Stimulated activated CD8-positive, alpha-beta memory T cell treated with anti-CD3 and anti-CD28 coated beads, Interleukin-4, amount 100 ng/mL, for 4 hours (primary cell): ENCODE data around the gene RIPK1.

Experiments used
- DNase-seq, 2 donors: peaks; one replicate each; pipeline ENCODE4 v3.0.0-alpha.2; 2020; ENCODE audit warnings: low read depth in 2 of 2, low spot score in 1 of 2

The RIPK1 gene

DNA sequence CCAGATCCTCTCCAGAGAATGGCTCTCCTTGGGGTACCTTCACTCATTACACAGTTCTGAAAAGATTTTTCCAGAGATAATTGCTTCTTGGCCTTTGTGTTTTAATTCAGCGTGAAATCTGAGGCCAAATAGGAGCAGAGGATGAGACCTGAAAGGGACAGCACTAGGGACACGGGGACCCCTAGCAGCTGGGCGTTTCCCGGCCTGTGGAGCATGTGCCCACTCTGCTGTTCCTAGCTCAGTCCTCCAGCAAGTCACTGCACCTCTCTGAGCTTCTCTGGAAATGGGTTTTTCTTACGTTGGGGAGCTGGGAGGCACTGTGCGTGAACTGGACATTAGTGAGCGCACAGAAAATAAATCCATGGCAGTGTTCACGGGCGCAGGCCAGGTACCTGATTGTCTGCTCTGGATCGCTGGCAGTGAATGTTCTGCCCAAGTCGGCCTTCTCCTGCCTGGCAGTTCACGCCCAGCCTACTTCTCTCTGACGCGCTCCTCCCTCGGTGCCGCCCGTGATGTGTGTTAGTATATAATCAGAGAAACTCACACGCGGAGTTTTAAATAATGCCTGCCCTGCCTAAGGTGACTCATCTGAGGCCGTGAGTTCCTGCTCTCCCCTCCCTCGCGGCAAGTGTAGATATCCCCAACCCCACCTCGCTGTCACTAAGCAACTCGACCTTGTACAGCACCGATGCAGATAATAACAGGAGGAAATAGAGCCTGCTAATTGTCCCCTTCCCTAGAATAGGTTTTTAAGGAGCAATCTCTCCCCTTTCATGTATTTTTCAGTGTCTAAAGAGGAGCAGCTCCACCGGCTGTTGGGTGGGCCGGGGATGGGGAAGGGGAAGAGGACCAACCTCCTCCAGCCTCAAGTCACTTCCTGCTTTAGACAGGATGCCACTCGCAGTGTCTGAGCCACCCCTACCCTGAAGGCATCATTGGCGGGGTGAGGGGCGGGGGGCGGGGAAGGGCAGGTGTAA, 91.8 kb downstream of the RIPK1 start:
- DNase-seq = peak; percentile 46 to 51

GRCh38 chr6:3162067-3162497, 93.8 kb downstream of the RIPK1 start:
- DNase-seq = no peak

GRCh38 chr6:3162565-3163247, 94.4 kb downstream of the RIPK1 start:
- no peak for DNase-seq

GRCh38 chr6:3163248-3163594, 94.9 kb downstream of the RIPK1 start:
- DNase-seq = no peak

- no peak for DNase-seq
Observed at GRCh38 chr6:3164388-3164787, 96.1 kb downstream of the RIPK1 start.
